HG03575 (cell line): ENCODE results near the gene JMJD1C.

ENCODE experiments used
- ATAC-seq: cut with Tn5 transposase; IDR thresholded peaks from one replicate; pipeline ENCODE4 v1.9.1; 2021; ENCODE audit not compliant: unreplicated experiment, insufficient number of reproducible peaks, low FRiP score; ENCODE audit errors: extremely low read depth

Gene JMJD1C

DNA sequence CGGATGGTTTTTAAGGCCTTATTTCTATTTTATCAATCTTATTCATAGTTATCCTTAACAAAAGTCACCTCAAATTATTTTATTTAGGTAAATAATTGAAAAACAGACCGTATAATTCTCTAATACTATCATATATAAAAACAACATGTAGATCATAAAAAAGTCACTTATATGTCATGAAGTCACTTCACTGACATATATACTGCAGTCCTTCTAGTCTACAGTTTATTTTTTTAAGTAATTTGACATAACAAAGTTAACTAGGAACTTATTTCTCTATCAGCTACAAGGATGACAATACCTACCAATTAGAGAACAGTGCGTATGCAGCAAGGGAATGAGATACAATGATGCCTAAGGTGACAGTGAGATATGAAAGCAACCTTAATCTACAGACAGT is 26.2 kb downstream of the JMJD1C start:
- no peak for ATAC-seq

DNA sequence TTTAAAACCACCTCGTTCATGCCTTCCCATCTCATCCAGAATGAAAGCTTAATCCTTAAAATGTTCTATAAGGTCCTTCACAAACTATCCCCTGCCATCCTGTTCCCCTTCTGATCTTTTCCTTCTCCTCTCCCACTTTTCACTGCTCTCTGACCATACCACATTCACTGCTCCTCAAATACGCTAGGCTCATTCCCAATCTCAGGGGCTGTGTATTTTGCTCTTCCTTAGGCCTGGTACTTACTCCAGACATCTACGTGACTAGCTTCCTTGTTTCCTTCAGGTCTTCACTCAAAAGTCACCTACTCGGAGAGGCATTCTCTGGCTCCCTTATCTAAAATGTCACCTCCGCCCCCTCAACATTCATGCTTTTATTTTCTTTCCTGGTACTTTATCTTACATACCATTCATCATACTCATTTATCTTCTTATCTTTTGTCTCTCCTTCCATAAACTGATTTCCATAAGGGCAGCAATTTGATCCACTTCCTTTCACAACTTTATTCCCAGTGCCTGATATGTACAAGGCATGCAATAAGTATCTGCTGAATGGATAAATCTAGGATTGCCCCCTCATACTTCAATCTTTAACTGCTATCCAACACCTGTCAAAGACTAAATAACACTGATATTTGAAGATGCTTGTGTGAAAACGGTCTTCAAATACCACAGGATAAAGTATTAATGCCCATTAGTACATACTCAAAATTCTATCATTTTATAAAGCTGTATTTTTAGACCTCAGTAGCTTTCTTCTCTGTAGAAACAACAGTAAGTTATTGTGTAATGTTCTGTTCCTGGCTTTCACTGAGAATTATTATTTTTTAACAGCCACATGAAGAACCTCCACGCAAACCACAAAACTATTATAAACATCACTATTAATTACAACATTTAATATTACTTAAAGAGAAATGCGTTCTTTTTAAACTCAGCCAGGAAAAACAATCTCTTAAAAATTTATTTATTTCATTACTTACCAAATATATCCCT is 27.0 kb downstream of the JMJD1C start:
- ATAC-seq: no peak

DNA sequence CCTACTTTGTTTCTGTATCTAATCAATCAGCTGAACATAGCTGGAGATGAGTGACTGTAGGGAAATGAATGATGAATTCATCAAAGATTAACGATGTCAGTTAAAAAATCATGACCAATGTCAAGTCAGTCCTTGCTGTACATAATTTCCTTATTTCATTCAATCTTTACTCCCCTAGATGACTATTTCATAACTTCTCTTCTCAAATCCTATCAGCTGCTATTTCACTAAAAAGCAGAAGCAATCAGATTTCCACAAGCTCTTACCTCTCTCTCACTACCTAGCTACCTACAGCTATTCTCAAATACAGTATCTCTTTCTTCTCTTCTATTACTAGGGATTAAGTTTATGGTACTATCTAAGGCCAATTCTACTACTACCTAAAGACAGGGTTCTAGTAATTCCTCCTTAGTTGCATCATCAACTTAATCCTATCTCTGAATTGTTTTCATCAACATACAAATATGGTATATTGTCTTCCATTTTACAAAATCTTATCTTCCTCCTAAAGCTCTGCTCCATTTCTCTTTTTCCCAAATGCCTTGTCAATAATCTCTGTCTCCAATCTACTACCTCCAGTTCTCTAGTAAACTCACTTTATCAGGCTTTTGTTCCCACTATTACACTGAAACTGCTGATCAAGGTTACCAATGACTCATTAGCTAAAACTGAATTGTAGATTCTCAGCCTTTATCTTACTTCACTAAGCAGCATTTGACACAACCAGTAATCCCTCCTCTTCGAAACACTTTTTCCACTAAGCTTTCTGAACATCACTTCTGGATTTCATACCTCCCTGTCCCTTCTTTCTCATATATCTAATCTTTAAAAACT is 28.4 kb downstream of the JMJD1C start:
- no peak for ATAC-seq

DNA sequence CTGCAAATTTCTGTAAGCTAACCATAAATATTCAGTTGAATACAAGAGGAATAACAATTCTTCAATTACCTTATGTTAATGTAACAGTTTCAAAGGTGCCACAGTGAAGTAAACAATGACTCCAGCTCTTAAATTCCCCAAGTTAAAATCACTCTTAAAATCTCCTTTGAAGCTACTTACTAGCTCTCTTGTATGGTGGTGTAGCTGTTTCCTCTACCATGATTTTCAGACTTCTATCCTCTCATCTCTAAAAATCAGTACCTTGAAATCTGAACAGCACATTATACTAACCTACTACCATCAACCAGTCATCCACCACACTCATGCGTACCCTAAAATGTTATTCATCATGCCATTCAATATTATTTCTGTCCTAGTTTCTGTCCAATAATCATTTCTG is 29.6 kb downstream of the JMJD1C start:
- ATAC-seq: no peak

DNA sequence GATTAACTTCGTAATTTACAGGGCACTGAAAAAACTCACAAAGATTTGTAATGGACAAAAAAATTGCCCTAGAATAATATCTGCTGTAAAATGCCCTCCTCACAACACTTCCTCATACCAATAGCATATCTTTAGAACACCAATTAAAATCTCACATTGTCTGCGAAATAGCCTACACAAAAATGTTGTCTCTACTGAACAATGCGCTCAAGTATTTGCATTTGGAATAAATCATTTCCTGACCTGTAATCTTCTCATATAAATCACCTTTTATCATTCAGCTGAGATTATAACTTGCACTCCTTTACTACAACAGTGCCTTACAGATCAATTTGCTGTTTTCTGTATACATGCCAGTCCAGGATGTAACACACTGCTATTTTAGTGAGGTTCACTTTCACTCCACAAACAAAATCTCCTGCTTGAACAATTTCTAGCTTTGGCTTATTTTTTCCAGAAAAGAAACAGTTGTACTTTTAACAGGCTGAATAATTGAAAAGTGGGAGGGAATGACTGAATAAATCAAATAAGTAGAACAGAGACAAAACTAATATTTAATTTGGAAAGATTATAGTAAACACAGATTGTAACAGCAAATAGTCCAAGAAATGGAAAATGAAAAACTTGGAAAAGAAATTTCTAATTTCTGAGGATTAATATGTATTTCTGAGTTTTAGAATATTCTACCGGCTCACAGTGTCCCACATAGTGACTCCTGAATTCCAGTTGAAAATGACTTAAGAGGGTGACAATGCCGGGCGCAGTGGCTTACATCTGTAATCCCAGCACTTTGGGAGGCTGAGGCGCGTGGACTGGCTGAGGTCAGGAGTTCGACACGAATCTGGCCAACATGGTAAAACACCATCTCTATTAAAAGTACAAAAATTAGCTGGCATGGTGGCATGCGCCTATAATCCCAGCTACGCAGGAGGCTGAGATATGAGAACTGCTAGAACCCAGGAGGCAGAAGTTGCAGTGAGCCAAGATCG is 30.6 kb downstream of the JMJD1C start:
- ATAC-seq: no peak

DNA sequence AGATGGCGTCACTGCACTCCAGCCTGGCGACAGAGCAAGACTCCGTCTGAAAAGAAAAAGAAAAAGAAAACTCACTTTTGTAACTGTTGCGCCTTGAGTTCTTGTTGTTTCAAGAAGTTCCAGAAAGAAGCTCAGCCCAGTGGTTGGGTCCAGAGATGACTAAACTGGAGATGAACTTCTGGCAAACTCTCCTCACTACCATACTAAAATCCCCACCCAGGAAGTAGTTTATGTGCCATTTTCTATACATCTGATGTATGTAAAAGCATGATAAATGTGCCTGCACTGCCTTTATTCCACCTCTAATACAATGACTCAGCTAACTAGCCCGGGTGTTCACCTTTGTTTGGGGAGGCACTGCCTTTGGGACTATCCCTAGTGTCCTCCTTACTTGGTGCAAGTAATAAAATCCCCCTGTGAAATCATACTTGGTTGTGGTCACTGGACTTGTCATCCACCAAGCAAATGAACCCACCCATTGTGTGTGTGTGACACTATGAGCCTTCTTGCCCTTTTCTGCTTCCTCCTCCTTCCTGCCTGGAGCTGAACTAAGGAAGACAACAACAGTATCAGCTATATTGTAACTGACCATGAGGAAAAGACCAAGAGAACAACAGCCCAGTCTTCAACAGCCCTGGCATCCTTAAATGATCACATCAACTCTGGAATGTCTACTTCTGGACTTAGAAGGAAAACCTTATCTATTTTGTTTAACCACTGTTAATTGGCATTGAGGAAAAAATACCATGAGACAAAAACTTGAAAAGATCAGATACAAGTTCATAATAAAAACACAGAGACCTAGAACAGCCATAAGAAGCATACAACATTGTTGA is 33.6 kb downstream of the JMJD1C start:
- ATAC-seq: no peak

DNA sequence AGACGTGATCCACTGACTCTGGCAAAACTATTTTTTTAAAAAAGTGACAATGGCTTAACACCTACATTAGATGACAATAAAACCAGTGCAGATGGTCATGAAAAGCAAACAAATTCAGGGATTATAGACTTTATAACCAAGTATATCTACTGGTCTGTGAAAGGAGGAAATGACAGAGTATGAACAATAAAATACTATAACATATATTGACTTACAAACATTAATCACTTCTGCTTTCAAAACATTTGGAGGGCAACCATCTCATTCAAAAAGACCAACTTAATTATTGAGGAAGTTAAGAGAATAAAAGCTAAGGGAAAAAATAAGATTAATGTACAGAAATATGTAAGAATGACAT is 34.8 kb downstream of the JMJD1C start:
- no peak for ATAC-seq

DNA sequence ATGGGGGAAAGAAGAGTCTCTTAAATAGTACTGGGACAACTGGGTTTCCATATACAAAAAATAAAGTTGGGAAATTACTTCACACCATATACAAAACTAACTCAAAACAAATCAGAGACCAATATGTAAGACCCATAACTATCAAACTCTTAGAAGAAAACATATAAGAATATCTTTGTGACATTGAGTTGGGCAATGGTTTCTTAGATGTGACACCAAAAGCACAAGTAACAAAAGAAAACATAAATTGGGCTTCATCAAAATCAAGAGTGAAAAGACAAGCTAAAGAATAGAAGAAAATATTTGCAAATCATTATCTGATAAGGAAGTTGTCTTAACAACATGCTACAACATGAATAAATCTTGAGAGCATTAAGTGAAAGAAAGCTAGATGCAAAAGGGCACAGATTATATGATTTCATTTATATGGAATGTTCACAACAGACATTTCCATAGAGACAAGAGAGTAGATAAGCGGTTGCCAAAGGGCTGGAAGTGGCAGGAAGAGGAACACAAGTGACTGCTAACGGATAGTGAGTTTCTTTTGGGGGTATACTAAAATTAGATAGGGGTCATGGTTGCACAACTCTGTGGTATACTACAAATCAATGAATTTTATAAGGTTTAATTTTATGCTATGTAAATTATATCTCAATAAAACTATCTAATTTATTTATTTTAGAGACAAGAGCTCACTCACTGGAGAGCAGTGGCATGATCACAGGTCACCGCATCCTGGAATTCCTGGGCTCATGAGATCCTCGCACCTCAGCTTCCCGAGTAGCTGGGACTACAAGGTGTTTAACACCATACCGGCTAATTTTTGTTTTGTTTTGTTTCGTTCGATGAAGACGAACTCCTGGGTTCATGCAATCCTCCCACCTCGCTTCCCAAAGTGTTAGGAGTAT is 35.4 kb downstream of the JMJD1C start:
- ATAC-seq: no peak

DNA sequence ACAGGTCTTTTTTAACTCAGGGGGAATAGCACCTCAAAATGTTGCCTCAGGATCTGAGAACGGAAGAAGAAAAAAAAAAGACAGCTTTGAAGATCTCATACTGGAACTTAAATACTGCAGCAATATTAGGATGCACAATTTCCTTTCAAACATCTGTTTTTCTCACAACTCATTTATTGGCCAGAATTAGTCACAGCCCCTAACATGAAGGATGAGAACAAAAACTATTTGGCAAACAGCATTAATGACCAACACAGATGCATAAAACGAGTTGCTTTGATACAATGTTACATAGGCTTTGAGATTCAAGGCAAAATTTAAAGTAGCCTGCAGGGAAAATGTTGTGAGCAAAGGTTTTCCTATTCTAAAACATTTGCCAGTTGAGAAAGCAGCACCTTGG is 36.5 kb downstream of the JMJD1C start:
- ATAC-seq: no peak

DNA sequence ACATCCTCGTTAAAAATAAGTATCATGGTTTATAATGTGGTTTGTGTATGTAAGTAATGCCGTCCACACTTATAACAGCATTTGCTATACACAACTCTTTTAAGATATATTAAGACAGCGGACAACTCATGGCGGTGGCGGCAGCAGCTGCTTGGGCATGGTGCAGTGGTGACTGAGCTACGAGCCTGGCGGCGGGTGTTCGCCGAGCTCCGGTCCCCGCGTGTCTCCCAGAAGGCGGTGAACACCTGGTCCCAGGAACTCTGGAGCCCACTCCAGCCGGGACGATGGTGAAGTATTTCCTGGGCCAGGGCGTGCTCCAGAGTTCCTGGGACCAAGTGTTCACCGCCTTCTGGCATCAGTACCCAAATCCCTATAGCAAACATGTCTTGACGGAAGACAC is 38.8 kb downstream of the JMJD1C start:
- no peak for ATAC-seq

DNA sequence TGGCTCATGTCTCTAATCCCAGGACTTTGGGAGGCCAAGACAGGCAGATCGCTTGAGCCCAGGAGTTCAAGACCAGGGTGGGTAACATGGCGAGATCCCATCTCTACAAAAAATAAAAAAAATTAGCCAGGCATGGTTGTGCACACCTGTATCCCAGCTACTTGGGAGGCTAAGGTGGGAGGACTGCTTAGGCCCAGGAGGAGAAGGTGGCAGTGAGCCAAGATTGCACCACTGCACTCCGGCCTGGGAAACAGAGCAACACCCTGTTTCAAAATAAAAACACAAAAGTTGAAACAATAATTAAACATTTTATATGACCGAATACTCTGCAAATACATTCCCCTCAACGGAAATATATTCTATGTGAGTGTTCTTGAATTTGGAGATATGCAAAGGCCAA is 40.3 kb downstream of the JMJD1C start:
- ATAC-seq: no peak

DNA sequence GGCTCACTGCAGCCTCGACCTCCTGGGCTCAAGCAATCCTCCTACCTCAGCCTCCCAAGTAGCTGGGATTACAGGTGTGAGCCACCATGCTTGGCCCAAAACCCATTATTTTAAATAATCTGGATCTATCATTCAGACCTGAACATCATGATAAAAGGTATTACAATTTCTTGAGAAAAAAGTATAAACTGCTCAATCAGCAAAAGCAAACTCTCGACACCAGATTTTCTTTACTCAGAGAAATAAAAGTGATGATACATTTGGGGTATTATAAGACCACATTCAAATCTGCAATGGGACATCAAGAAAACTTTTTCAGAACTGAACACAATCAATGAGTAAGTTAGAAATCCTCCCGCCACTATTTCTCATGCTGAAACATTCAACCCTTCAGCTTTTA is 41.2 kb downstream of the JMJD1C start:
- no peak for ATAC-seq

DNA sequence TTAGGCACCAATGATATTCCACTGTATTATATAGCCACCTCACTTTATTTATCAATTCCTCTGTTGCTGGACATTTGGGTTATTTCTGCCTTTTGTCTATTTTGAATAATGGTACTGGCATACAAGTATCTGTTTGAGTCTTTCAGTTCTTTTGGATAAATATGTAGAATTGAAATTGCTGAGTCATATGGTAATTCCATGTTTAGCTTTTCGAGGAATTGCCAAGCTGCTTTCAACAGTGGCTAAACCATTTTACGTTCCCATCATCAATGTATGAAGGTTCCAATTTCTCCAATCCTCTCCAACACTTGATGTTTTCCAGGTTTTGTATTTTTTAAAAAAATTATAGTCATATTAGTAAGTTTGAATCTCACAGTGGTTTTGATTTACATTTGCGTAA is 42.3 kb downstream of the JMJD1C start:
- ATAC-seq: no peak

DNA sequence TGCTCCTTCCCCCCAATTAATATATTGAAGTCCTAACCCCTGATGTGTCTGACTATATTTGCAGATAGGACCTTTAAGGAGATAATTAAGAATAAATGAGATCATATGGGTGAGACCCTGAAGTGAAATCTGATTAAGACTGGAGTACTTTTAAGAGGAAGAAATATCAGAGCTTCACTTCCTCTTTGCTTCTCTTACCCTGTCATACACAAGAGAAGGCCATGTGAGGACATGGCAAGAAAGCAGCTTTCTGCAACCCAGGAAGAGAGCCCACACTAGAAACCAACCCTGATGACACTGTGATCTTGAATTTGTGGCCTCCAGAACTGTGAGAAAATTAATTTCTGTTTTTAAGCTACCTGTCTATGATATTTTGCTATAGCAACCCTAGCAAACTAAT is 44.2 kb downstream of the JMJD1C start:
- peak; percentile 83 for ATAC-seq

DNA sequence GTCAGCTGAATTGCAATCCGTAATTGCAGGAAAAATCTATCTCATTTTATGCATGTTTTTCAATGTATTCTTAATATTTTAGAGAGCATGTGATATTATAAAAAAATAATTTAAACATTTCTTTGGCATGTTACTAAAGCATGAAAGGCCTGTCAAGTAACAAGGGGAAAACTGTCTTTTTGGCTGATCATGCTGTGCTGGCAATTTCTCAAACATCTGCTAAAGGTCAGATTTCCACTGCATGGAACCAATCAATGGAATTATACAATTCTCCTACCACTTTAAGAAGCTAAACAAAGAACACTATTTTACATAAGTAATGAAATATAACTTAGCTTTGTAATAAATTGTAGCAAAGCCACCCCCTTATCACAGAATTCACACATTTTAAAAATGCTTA is 49.4 kb downstream of the JMJD1C start:
- no peak for ATAC-seq

DNA sequence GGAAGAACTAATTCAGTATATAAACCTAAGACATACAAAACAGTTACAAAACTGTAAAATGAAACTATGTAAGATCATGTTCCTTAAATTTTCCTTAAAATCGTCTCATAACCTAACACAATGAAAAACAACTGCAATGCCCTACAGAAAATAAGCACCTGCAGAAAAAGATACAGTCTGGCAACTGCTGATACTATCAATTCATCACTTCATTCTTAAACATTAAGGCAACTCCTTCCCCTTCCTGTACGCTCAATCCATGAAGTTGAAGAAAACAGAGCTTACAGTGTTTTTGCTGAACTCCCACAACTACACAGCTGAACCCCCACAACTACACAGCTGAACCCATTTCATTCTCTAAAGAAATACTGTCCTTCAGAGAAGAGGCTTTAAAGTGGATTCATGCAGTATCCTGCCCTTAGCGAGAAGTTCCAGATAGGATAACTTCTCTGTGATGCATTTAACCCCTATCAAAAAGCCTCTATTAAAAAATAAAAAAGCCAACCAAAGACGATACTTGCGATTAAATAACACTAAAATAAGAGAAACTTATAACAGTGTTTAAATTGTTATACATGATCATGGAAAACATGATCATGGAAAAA is 50.0 kb downstream of the JMJD1C start:
- no peak for ATAC-seq
